A673 (cell line): ENCODE data around the gene EIF3J. TPM values are rescaled to one million over a fixed set of nuclear protein-coding genes. Genes with fewer than 3 reads are reported as not detected.
A peak's percentile ranks its signal among the peaks of the same experiment; 100 is the strongest.
"Not testable (repeated sequence)": the region's sequence is repeated elsewhere in the genome, so short reads cannot be mapped to it uniquely, and the experiment has no call there.

ENCODE experiments used
- BruUV-seq: library from RNA; stranded (reverse); fragments of 400-500 nt; replicated peaks from 2 replicates; lab custom pipeline; 2021; lab: Mats Ljungman, UMichigan
- CTCF ChIA-PET: fragments of 300-600 bp; sonication (Branson Sonifier 250); formaldehyde crosslinking; loops from one replicate; lab custom pipeline; 2022; ENCODE audit warnings: antibody characterized with exemption; lab: Charles Lee
- POLR2A ChIA-PET: fragments of 300-600 bp; sonication (Branson Sonifier 250); formaldehyde crosslinking; loops from one replicate; lab custom pipeline; 2022; ENCODE audit warnings: antibody characterized with exemption; ENCODE audit not compliant: low non-redundant PET; lab: Charles Lee
- DNase-seq: peaks from one replicate; pipeline ENCODE4 v3.0.0-alpha.2; 2015; ENCODE audit warnings: low spot score
- H3K27ac ChIP-seq: fragments of 200-600 bp; sonication (generic); 2 replicates; pipeline ENCODE4 v1.5.1; 2016; ENCODE audit warnings: mixed run types, low read depth, mild to moderate bottlenecking, mixed read lengths, antibody characterized with exemption, low read length; ENCODE audit not compliant: poor library complexity, severe bottlenecking
- H3K27me3 ChIP-seq: fragments of 200-600 bp; sonication (generic); replicated peaks from 2 replicates; pipeline ENCODE4 v1.6.1; 2017; ENCODE audit warnings: mixed run types, low read depth, mild to moderate bottlenecking, mixed read lengths, antibody characterized with exemption, low read length; ENCODE audit not compliant: insufficient read depth, poor library complexity
- H3K36me3 ChIP-seq: fragments of 200-600 bp; sonication (generic); 2 replicates; pipeline ENCODE4 v1.6.1; 2016; ENCODE audit warnings: mixed run types, mild to moderate bottlenecking, mixed read lengths, antibody characterized with exemption, low read length; ENCODE audit not compliant: insufficient read depth, poor library complexity, severe bottlenecking
- H3K4me1 ChIP-seq: fragments of 200-600 bp; sonication (generic); 2 replicates; pipeline ENCODE4 v1.6.1; 2017; ENCODE audit warnings: mixed run types, mild to moderate bottlenecking, mixed read lengths, antibody characterized with exemption, low read length; ENCODE audit not compliant: insufficient read depth, poor library complexity, severe bottlenecking
- H3K4me3 ChIP-seq: fragments of 200-600 bp; sonication (generic); 2 replicates; pipeline ENCODE4 v1.5.1; 2016; ENCODE audit warnings: low read depth, mixed run types, mild to moderate bottlenecking, mixed read lengths, low read length; ENCODE audit not compliant: poor library complexity, severe bottlenecking
- H3K9me3 ChIP-seq: fragments of 200-600 bp; sonication (generic); 2 replicates; pipeline ENCODE4 v1.6.1; 2016; ENCODE audit warnings: mixed run types, low read depth, mild to moderate bottlenecking, mixed read lengths, antibody characterized with exemption, low read length; ENCODE audit not compliant: poor library complexity, severe bottlenecking
- CTCF ChIP-seq: fragments of 300-800, 200-600 bp; sonication (generic); conservative IDR thresholded peaks from 2 replicates; pipeline ENCODE4 v1.5.1; 2017; ENCODE audit warnings: low read depth, mild to moderate bottlenecking, antibody characterized with exemption, low read length, moderate library complexity, mixed read lengths
- EZH2 ChIP-seq: fragments of 200-600 bp; sonication (generic); IDR thresholded peaks from 2 replicates; pipeline ENCODE4 v1.6.1; 2017; ENCODE audit warnings: borderline replicate concordance, low read depth, mild to moderate bottlenecking, mixed read lengths, antibody characterized with exemption, low read length; ENCODE audit not compliant: poor library complexity, severe bottlenecking
- intact Hi-C: fragments of 100-400 bp; cut with micrococcal nuclease; formaldehyde crosslinking; loops from one replicate; pipeline ENCODE4 v1.10.0; 2022; ENCODE audit not compliant: unreplicated experiment
- total RNA-seq: library from RNA; stranded (reverse); gene quantifications from 2 replicates; pipeline ENCODE4 v1.2.3, GENCODE V29; 2021

EIF3J gene
- total RNA-seq, 1 experiment from 2014 or later, result 208 TPM

GRCh38 chr15:44537735-44538240 lies 841 bp downstream of the EIF3J start:
- peak overlapping the region; percentile 92 for H3K27ac ChIP-seq
- peaks cover 7% of the 10 kb centered on the region for H3K4me1 ChIP-seq
- H3K9me3 ChIP-seq, result no peaks in the 10 kb centered on the region
- H3K36me3 ChIP-seq, result peaks cover 27% of the 10 kb centered on the region
- no peaks in the 10 kb centered on the region for H3K27me3 ChIP-seq
- peak overlapping the region; percentile 90 for H3K4me3 ChIP-seq
- TF ChIP-seq CTCF (no peak), EZH2 (no peak)
- POLR2A ChIA-PET, result no interaction called here
- CTCF ChIA-PET, result interaction anchor here (0.5 to 1.2 kb wide), 3 partner anchors 12 to 59 kb away, joined by 3 to 5 read pairs (median 4); no protein-coding TSS in a partner anchor
- intact Hi-C loops, result no loop called here
- no TSS peak for BruUV-seq
- DNase-seq, result no peak

- CTCF ChIA-PET, result no interaction called here
- H3K4me1 ChIP-seq, result peaks cover 2% of the 10 kb centered on the region
- peak; percentile 18 for DNase-seq
- no TSS peak for BruUV-seq
- TF ChIP-seq EZH2 (no peak), CTCF (no peak)
- H3K4me3 ChIP-seq, result no peak overlapping the region
- no peak overlapping the region for H3K27ac ChIP-seq
- POLR2A ChIA-PET, result no interaction called here
- H3K27me3 ChIP-seq, result no peaks in the 10 kb centered on the region
- intact Hi-C loops, result no loop called here
- H3K36me3 ChIP-seq, result peaks cover 27% of the 10 kb centered on the region
- H3K9me3 ChIP-seq, result no peaks in the 10 kb centered on the region
Observed at GRCh38 chr15:44541282-44541958, 4.5 kb downstream of the EIF3J start.

- CTCF ChIA-PET, result no interaction called here
- H3K27ac ChIP-seq, result peak overlapping the region; percentile 6
Observed at GRCh38 chr15:44542596-44542995, 5.6 kb downstream of the EIF3J start.

GRCh38 chr15:44544745-44545144 lies 7.8 kb downstream of the EIF3J start:
- H3K9me3 ChIP-seq, H3K27me3 ChIP-seq, H3K27ac ChIP-seq, H3K4me3 ChIP-seq, intact Hi-C loops, POLR2A ChIA-PET, H3K4me1 ChIP-seq, BruUV-seq, DNase-seq: not testable (repeated sequence)
- peaks cover 18% of the 10 kb centered on the region for H3K36me3 ChIP-seq
- CTCF ChIA-PET, result interaction anchor here (0.6 kb wide), 1 partner anchor 15 kb away, joined by 4 read pairs; no protein-coding TSS in a partner anchor

More at GRCh38 chr15:44542596-44542995, 5.6 kb downstream of the EIF3J start:
- peaks cover 2% of the 10 kb centered on the region for H3K4me1 ChIP-seq
- intact Hi-C loops, result no loop called here
- no peak overlapping the region for H3K4me3 ChIP-seq
- H3K27me3 ChIP-seq, result no peaks in the 10 kb centered on the region
- POLR2A ChIA-PET, result no interaction called here
- no peak for DNase-seq
- H3K36me3 ChIP-seq, result peaks cover 27% of the 10 kb centered on the region
- no peaks in the 10 kb centered on the region for H3K9me3 ChIP-seq
- TF ChIP-seq CTCF, result no peak
- no peak for TF ChIP-seq EZH2
- BruUV-seq, result no TSS peak
